LNCAP (cell line): ENCODE data around the gene AOAH.

Source experiments
- TF ChIP-seq, protein P1 (sequence below): fragments of 450-650 bp; IDR thresholded peaks from 2 replicates; pipeline ENCODE4 v1.5.1; 2017; ENCODE audit warnings: mild to moderate bottlenecking

Gene AOAH

GRCh38 chr7:36474283-36475010, 249.8 kb downstream of the AOAH start:
- TF ChIP-seq, protein P1, sequence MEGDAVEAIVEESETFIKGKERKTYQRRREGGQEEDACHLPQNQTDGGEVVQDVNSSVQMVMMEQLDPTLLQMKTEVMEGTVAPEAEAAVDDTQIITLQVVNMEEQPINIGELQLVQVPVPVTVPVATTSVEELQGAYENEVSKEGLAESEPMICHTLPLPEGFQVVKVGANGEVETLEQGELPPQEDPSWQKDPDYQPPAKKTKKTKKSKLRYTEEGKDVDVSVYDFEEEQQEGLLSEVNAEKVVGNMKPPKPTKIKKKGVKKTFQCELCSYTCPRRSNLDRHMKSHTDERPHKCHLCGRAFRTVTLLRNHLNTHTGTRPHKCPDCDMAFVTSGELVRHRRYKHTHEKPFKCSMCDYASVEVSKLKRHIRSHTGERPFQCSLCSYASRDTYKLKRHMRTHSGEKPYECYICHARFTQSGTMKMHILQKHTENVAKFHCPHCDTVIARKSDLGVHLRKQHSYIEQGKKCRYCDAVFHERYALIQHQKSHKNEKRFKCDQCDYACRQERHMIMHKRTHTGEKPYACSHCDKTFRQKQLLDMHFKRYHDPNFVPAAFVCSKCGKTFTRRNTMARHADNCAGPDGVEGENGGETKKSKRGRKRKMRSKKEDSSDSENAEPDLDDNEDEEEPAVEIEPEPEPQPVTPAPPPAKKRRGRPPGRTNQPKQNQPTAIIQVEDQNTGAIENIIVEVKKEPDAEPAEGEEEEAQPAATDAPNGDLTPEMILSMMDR = no peak

- TF ChIP-seq, protein P1 = peak; percentile 73
Measured at GRCh38 chr7:36473454-36474282, 250.6 kb downstream of the AOAH start.

DNA sequence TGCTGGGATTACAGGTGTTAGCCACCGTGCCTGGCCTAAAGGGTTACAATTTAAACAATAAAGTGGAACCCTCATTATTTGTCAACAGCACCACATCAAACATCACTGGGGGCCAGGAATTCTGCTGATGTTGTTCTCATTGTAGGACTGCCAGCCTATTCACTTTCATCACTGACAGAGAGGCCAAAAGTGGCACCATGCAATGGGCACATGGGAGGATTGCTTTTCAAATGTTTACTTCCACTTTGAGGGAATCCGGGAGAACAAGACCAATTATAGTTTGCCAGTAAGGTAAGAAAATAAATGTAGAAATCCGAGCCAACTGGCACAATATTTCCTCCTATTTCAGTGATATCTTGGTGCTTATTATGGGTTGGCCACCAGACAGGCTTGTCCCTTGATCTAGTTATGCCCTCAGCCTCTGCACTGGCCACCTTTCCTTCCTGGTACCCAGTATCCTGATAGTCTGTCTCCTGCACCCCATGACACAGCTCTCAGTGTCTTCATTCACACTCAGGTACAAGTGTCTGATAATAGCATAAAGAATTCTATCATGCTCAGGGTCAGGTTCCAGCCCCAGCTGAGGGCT, 252.1 kb downstream of the AOAH start:
- TF ChIP-seq, protein P1 = no peak

- TF ChIP-seq, protein P1 = no peak
Measured at GRCh38 chr7:36469236-36469635, 255.1 kb downstream of the AOAH start.

DNA sequence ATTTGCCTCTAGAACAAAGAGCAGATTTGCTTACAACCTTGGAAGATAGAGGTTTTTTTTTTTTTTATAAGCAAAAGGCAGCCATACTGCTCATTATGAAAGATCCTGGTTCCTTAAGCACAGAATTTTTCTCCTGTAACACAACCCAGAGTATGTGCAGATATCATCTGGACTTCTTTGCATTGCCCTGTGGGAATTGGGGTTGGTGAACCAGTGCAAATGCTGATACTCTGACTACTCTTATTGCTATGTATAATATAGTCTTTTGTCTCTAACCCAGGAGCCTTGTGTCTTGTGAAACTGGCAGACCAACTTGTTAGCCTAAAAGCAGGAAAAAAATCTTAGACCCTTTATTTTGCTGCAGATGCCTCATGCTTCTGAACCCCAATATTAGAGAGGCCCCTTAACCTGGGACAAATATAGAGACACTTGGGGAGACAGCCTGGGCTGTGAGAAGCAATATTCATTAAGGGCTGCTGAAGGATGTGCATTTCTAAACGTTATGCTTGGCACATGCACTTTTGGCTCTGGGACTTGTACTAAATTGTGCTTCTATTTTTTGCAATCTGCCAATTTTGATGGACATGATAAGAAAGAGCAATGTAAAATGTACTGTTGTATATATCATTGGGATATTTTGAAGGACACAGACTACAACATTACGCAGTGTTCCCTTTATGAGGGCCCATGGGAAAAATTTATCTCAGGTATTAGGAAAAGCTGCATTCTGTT, 255.8 kb downstream of the AOAH start:
- TF ChIP-seq, protein P1 = no peak

DNA sequence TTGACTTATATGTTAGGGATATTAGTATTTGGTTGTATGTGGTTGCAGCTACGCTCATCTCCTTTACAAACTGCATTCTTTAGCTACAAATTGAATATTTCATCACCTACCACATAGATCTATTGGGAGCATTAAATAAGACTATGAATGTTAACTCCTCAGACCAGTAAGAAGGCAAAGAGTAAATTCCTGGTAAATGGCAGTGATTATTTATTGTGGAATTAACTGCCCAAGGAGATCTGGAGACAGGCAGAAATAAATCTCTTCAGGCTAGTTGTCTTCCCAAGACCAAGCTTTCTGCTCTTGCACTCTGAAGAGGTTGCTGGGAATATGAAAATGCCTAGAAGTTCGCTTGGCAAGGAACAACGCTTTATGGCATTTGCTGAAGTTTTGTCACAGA, 260.0 kb downstream of the AOAH start:
- TF ChIP-seq, protein P1 = no peak
